HCT116 (cell line): ENCODE data around the gene DMRT2. TPM values are rescaled to one million over a fixed set of nuclear protein-coding genes. Genes with fewer than 3 reads are reported as not detected.

Experiments used
- ATAC-seq: fragments of 200-7000 bp; cut with Tn5 transposase; 2 replicates; pipeline ENCODE4 v1.9.1; 2020; ENCODE audit warnings: mild to moderate bottlenecking, moderate library complexity
- BruUV-seq: library from RNA; stranded (reverse); fragments of 400-500 nt; replicated peaks from 2 replicates; lab custom pipeline; 2021; lab: Mats Ljungman, UMichigan
- CTCF ChIA-PET: fragments of 300-600 bp; sonication (Branson Sonifier 250); formaldehyde crosslinking; loops from one replicate; lab custom pipeline; 2021; ENCODE audit warnings: antibody characterized with exemption; lab: Charles Lee
- POLR2A ChIA-PET: fragments of 300-600, 350-600 bp; sonication (Branson Sonifier 250); formaldehyde crosslinking; loops from one replicate; lab custom pipeline; 2021; ENCODE audit warnings: antibody characterized with exemption; lab: Charles Lee
- RAD21 ChIA-PET, 2 experiments: fragments of 300-600 bp; sonication (Branson Sonifier 250); formaldehyde crosslinking; loops; one replicate each; lab custom pipeline; 2023; ENCODE audit warnings: low total read pairs in 2 of 2; ENCODE audit not compliant: uncharacterized antibody in 2 of 2, unreplicated experiment in 2 of 2, low non-redundant PET in 1 of 2; lab: Charles Lee
- DNase-seq: peaks from one replicate; pipeline ENCODE4 v3.0.0-alpha.2; 2010; ENCODE audit warnings: low read depth, low spot score
- H2AFZ ChIP-seq: fragments of 200-600 bp; shearing (Covaris generic), sonication (generic); 2 replicates; pipeline ENCODE4 v1.6.1; 2017; ENCODE audit warnings: low read depth, mixed run types, mixed read lengths, antibody characterized with exemption, low read length; ENCODE audit not compliant: poor library complexity, severe bottlenecking
- H3K27ac ChIP-seq: 2 replicates; pipeline ENCODE4 v1.5.1; 2012; ENCODE audit warnings: low read depth, low read length
- H3K27me3 ChIP-seq: fragments of 200-600 bp; sonication (generic); 2 replicates; pipeline ENCODE4 v1.6.1; 2016; ENCODE audit warnings: mixed run types, low read length, mixed read lengths; ENCODE audit not compliant: insufficient read depth
- H3K36me3 ChIP-seq, 2 experiments: fragments of 200-500 bp in 1 of 2; fragments of 200-600 bp in 1 of 2; sonication (Bioruptor generic) in 1 of 2; sonication (generic) in 1 of 2; 2 replicates each; pipeline versions ENCODE4 v1.5.1 to v1.6.1; 2014 to 2016; ENCODE audit warnings: low read length in 2 of 2, inconsistent platforms in 1 of 2, mixed read lengths in 1 of 2, mixed run types in 1 of 2; ENCODE audit not compliant: insufficient read depth in 2 of 2, control insufficient read depth in 1 of 2
- H3K4me1 ChIP-seq, 2 experiments: fragments of 200-600 bp in 1 of 2; sonication (generic) in 1 of 2; 2 replicates each; pipeline versions ENCODE4 v1.5.1 to v1.6.1; 2012 to 2017; ENCODE audit warnings: low read length in 2 of 2, inconsistent platforms in 1 of 2, mild to moderate bottlenecking in 1 of 2, mixed read lengths in 1 of 2, mixed run types in 1 of 2, moderate library complexity in 1 of 2; ENCODE audit not compliant: insufficient read depth in 2 of 2, control insufficient read depth in 1 of 2
- H3K4me2 ChIP-seq: fragments of 200-600 bp; sonication (generic); 2 replicates; pipeline ENCODE4 v1.6.1; 2017; ENCODE audit warnings: mixed run types, low read length, mixed read lengths
- H3K4me3 ChIP-seq, 2 experiments: fragments of 200-600 bp in 1 of 2; sonication (generic) in 1 of 2; replicated peaks in 1 of 2; 2 replicates each; pipeline ENCODE4 v1.5.1; 2011 to 2016; ENCODE audit warnings: low read length in 2 of 2, control low read depth in 1 of 2, low read depth in 1 of 2, mild to moderate bottlenecking in 1 of 2, mixed read lengths in 1 of 2, mixed run types in 1 of 2
- H3K79me2 ChIP-seq: fragments of 200-600 bp; sonication (generic); 2 replicates; pipeline ENCODE4 v1.6.1; 2017; ENCODE audit warnings: mild to moderate bottlenecking, mixed run types, low read length, moderate library complexity, mixed read lengths; ENCODE audit not compliant: insufficient read depth
- H3K9ac ChIP-seq: fragments of 200-600 bp; sonication (generic); 2 replicates; pipeline ENCODE4 v1.6.1; 2016; ENCODE audit warnings: low read length, mixed read lengths
- H3K9me2 ChIP-seq: fragments of 200-600 bp; sonication (generic), shearing (Covaris generic); 2 replicates; pipeline ENCODE4 v1.6.1; 2017; ENCODE audit warnings: mixed run types, mild to moderate bottlenecking, moderate library complexity; ENCODE audit not compliant: insufficient read depth
- H3K9me3 ChIP-seq, 2 experiments: fragments of 200-500 bp in 1 of 2; fragments of 200-600 bp in 1 of 2; sonication (Bioruptor generic) in 1 of 2; sonication (generic) in 1 of 2; 2 replicates each; pipeline ENCODE4 v1.6.1; 2014 to 2017; ENCODE audit warnings: low read length in 2 of 2, mixed read lengths in 2 of 2, inconsistent platforms in 1 of 2, low read depth in 1 of 2, mild to moderate bottlenecking in 1 of 2, mixed run types in 1 of 2, moderate library complexity in 1 of 2; ENCODE audit not compliant: control insufficient read depth in 1 of 2, insufficient read depth in 1 of 2
- H4K20me1 ChIP-seq: fragments of 200-600 bp; sonication (generic), shearing (Covaris generic); 2 replicates; pipeline ENCODE4 v1.6.1; 2017; ENCODE audit warnings: mixed run types, mild to moderate bottlenecking, moderate library complexity; ENCODE audit not compliant: insufficient read depth
- CEBPB ChIP-seq: IDR thresholded peaks from 2 replicates; pipeline ENCODE4 v1.6.1; 2012; ENCODE audit warnings: low read depth
- ELF1 ChIP-seq: IDR thresholded peaks from 2 replicates; pipeline ENCODE4 v1.6.1; 2012; ENCODE audit warnings: low read depth, borderline replicate concordance
- JUND ChIP-seq: IDR thresholded peaks from 2 replicates; pipeline ENCODE4 v1.6.1; 2012
- POLR2AphosphoS5 ChIP-seq: IDR thresholded peaks from 2 replicates; pipeline ENCODE4 v1.6.1; 2011; ENCODE audit warnings: mild to moderate bottlenecking, low read depth, low read length, moderate library complexity
- RAD21 ChIP-seq: IDR thresholded peaks from 2 replicates; pipeline ENCODE4 v1.6.1; 2012; ENCODE audit warnings: low read depth, mild to moderate bottlenecking
- SIN3A ChIP-seq: IDR thresholded peaks from 2 replicates; pipeline ENCODE4 v1.6.1; 2012; ENCODE audit warnings: low read depth
- SP1 ChIP-seq: IDR thresholded peaks from 2 replicates; pipeline ENCODE4 v1.6.1; 2012; ENCODE audit warnings: low read depth
- SRF ChIP-seq: IDR thresholded peaks from 2 replicates; pipeline ENCODE4 v1.6.1; 2012; ENCODE audit warnings: low read depth
- YY1 ChIP-seq: IDR thresholded peaks from 2 replicates; pipeline ENCODE4 v1.6.1; 2011; ENCODE audit warnings: low read length, low read depth, moderate library complexity, mild to moderate bottlenecking; ENCODE audit not compliant: insufficient replicate concordance; ENCODE audit errors: extremely low read depth
- ZFX ChIP-seq: fragments of 450-650 bp; IDR thresholded peaks from 2 replicates; pipeline ENCODE4 v1.6.1; 2017
- ZNF274 ChIP-seq: fragments of 200-500 bp; sonication (Bioruptor generic); IDR thresholded peaks from 2 replicates; pipeline ENCODE4 v1.6.1; 2014; ENCODE audit warnings: mild to moderate bottlenecking, low read depth, low read length, inconsistent platforms
- intact Hi-C: fragments of 100-400 bp; cut with micrococcal nuclease; formaldehyde crosslinking; loops from 2 replicates; pipeline ENCODE4 v1.10.0; 2022
- total RNA-seq: library from RNA; stranded (reverse); gene quantifications from one replicate; pipeline ENCODE4 v1.2.1, GENCODE V29; 2021; ENCODE audit not compliant: unreplicated experiment
- TF ChIP-seq, protein P1 (sequence below): IDR thresholded peaks from 2 replicates; pipeline ENCODE4 v1.6.1; 2012
- TF ChIP-seq, protein P2 (sequence below), 3 experiments: fragments of 200-600 bp in 1 of 3; sonication (generic) in 1 of 3; IDR thresholded peaks in 2 of 3; conservative IDR thresholded peaks in 1 of 3; 2 replicates each; pipeline ENCODE4 v1.5.1; 2012 to 2017; ENCODE audit warnings: low read depth in 2 of 3, low read length in 2 of 3, antibody characterized with exemption in 1 of 3, borderline replicate concordance in 1 of 3, control low read depth in 1 of 3, mild to moderate bottlenecking in 1 of 3, mixed read lengths in 1 of 3, mixed run types in 1 of 3, moderate library complexity in 1 of 3; ENCODE audit not compliant: insufficient read depth in 1 of 3

Gene DMRT2
- total RNA-seq, 1 experiment from 2014 or later: 0.17 TPM

DNA sequence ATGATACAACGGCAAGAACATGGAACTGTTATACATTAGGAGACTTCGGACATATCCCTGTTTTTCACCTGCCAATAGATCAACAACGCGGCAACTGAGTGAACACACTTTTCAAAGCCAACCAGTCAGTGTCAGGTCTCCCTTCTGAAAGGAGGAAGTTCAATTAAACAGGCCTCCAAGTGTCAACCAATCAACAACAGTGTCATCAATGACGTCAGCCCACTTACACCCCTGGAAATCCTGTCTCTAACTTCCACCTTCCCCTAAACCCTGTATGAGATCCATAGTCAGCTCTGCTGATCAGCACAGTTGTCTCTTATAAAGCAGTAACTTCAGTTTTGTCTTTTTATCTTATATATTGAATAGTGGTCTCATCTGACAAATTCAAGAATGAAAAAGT, 37.1 kb upstream of the DMRT2 start:
- CTCF ChIA-PET: no interaction called here
- no TSS peak for BruUV-seq
- Histone ChIP-seq H3K4me1 (no peaks in the 10 kb centered on the region), H3K27ac (no peak overlapping the region), H3K9ac (no peak overlapping the region), H3K36me3 (no peaks in the 10 kb centered on the region), H2AFZ (no peak overlapping the region), H3K9me3 (no peaks in the 10 kb centered on the region), H4K20me1 (no peaks in the 10 kb centered on the region), H3K9me2 (no peaks in the 10 kb centered on the region), H3K4me2 (no peak overlapping the region)
- RAD21 ChIA-PET: no interaction called here
- POLR2A ChIA-PET: no interaction called here
- no peak for ATAC-seq
- TF ChIP-seq ZFX (no peak), CEBPB (no peak), SRF (no peak), JUND (no peak), ELF1 (no peak), ZNF274 (no peak)
- TF ChIP-seq, protein P1, sequence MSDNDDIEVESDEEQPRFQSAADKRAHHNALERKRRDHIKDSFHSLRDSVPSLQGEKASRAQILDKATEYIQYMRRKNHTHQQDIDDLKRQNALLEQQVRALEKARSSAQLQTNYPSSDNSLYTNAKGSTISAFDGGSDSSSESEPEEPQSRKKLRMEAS: no peak
- TF ChIP-seq, all 23 proteins: peak for 0
- no peaks in the 10 kb centered on the region for H3K27me3 ChIP-seq
- DNase-seq: no peak
- H3K4me3 ChIP-seq: no peak overlapping the region
- intact Hi-C loops: no loop called here
- H3K79me2 ChIP-seq: no peaks in the 10 kb centered on the region

DNA sequence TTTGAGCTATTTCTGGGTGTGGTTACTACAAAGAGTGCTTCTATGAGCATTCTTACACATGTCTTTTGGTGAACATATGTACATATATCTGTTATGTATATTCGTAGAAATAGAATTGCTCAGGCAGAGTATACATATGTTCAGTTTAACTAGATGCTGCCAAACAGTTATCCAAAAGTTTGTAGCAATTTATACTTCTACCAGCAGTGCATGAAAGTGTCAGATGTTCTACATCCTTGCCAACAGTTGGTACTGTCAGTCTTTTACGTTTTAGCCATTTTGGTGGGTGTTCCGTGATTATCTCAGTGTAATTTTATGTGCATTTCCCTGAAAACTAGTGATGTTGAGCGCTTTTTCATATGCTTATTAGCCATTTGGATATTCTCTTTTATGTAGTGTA, 35.9 kb upstream of the DMRT2 start:
- Histone ChIP-seq H3K9me3 (no peaks in the 10 kb centered on the region), H3K79me2 (no peaks in the 10 kb centered on the region), H3K36me3 (no peaks in the 10 kb centered on the region), H3K4me2 (no peak overlapping the region), H2AFZ (no peak overlapping the region), H4K20me1 (no peaks in the 10 kb centered on the region), H3K27me3 (no peaks in the 10 kb centered on the region), H3K9me2 (no peaks in the 10 kb centered on the region), H3K4me3 (no peak overlapping the region), H3K4me1 (no peaks in the 10 kb centered on the region), H3K9ac (no peak overlapping the region), H3K27ac (no peak overlapping the region)
- intact Hi-C loops: no loop called here
- no TSS peak for BruUV-seq
- DNase-seq: no peak
- POLR2A ChIA-PET: no interaction called here
- CTCF ChIA-PET: no interaction called here
- TF ChIP-seq JUND (no peak), ZFX (no peak), POLR2AphosphoS5 (no peak), RAD21 (no peak), SIN3A (no peak), SP1 (no peak), YY1 (no peak)
- TF ChIP-seq, protein P2, sequence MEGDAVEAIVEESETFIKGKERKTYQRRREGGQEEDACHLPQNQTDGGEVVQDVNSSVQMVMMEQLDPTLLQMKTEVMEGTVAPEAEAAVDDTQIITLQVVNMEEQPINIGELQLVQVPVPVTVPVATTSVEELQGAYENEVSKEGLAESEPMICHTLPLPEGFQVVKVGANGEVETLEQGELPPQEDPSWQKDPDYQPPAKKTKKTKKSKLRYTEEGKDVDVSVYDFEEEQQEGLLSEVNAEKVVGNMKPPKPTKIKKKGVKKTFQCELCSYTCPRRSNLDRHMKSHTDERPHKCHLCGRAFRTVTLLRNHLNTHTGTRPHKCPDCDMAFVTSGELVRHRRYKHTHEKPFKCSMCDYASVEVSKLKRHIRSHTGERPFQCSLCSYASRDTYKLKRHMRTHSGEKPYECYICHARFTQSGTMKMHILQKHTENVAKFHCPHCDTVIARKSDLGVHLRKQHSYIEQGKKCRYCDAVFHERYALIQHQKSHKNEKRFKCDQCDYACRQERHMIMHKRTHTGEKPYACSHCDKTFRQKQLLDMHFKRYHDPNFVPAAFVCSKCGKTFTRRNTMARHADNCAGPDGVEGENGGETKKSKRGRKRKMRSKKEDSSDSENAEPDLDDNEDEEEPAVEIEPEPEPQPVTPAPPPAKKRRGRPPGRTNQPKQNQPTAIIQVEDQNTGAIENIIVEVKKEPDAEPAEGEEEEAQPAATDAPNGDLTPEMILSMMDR (IDR thresholded peaks at IDR 0.05 in 2 of 3, conservative IDR thresholded peaks at IDR 0.05 in 1 of 3; ENCODE audit: borderline replicate concordance in 1 of 3, insufficient read depth in 1 of 3, low read depth in 2 of 3, low read length in 2 of 3): no peak
- TF ChIP-seq, protein P1: no peak
- no peak for ATAC-seq
- RAD21 ChIA-PET: no interaction called here
